ENCODE measurements around the gene LCN2.

DNA sequence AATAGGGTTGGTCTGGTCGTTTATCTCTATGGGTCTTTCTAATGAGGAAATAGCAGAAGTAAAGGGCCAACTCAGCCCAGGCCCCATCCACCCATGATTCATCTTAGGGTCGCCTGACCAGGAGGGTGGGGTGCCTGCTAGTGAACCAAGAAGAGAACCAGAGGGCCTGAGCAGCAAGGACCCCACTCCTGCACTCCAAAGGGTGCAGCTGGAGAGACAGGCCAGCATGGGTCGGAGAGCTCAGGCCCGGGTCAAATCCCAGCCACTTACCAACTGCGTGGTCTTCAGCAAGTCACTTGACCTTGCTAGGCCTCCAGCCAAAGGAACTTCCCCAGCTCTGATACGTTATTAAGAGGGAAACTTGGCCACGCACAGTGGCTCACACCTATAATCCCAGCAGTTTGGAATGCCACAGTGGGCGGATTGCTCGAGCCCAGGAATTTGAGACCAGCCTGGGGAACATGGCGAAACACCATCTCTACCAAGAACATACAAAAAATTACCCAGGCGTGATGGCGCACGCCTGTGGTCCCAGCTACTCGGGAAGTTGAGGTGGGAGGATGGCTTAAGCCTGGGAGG, 15.1 kb downstream of the LCN2 start:
- TF ChIP-seq POLR2AphosphoS5 (IDR thresholded peaks at IDR 0.05; ENCODE audit: low read depth, low read length) (peak; percentile 19; the same call in 1 of the 2 replicates), REST (IDR thresholded peaks at IDR 0.05; ENCODE audit: insufficient read depth in 1 of 2, low read depth in 2 of 2, low read length in 2 of 2) (no peak), FOXP2 (optimal IDR thresholded peaks at IDR 0.05; ENCODE audit: borderline replicate concordance, extremely low read depth, extremely low read length, insufficient read depth) (no peak)
